Keratinocyte (primary cell): ENCODE data around the gene LAD1. TPM values are rescaled to one million over a fixed set of nuclear protein-coding genes. Genes with fewer than 3 reads are reported as not detected.

Experiments
- DNase-seq: peaks from one replicate; pipeline ENCODE4 v3.0.0-alpha.2; 2011; ENCODE audit warnings: low read depth, missing footprints, low spot score
- FAIRE-seq: peaks from 2 replicates; lab custom pipeline; 2011; peaks lifted over from hg19 to GRCh38; lab: Jason Lieb, UNC
- H2AFZ ChIP-seq: 2 replicates; pipeline ENCODE4 v1.6.0; 2012; ENCODE audit warnings: low read length, control low read depth, inconsistent platforms; ENCODE audit not compliant: control insufficient read depth
- H3K27ac ChIP-seq: 2 replicates; pipeline ENCODE4 v1.5.1; 2011; ENCODE audit warnings: low read length; ENCODE audit not compliant: control insufficient read depth, insufficient read depth
- H3K27me3 ChIP-seq: 3 replicates; pipeline ENCODE4 v1.6.0; 2011; ENCODE audit warnings: low read length; ENCODE audit not compliant: control insufficient read depth, insufficient read depth; ENCODE audit errors: extremely low read depth
- H3K36me3 ChIP-seq, 2 experiments: 2 replicates in 1 of 2; 3 replicates in 1 of 2; pipeline ENCODE4 v1.5.1; 2011; ENCODE audit warnings: low read length in 2 of 2, mild to moderate bottlenecking in 1 of 2; ENCODE audit not compliant: control insufficient read depth in 2 of 2, insufficient read depth in 2 of 2; ENCODE audit errors: extremely low read depth in 1 of 2
- H3K4me1 ChIP-seq: 3 replicates; pipeline ENCODE4 v1.5.1; 2011; ENCODE audit warnings: low read length; ENCODE audit not compliant: control insufficient read depth, insufficient read depth; ENCODE audit errors: extremely low read depth
- H3K4me2 ChIP-seq: 3 replicates; pipeline ENCODE4 v1.6.0; 2011; ENCODE audit warnings: low read depth, low read length; ENCODE audit not compliant: control insufficient read depth, insufficient read depth; ENCODE audit errors: extremely low read depth
- H3K4me3 ChIP-seq, 3 experiments: fragments of 200-600 bp in 1 of 3; sonication (generic) in 1 of 3; 2 replicates in 2 of 3; 3 replicates in 1 of 3; pipeline ENCODE4 v1.5.1; 2011 to 2016; ENCODE audit warnings: low read length in 3 of 3, mild to moderate bottlenecking in 3 of 3, control low read depth in 2 of 3, inconsistent platforms in 1 of 3, low read depth in 1 of 3, mixed read lengths in 1 of 3, mixed run types in 1 of 3, moderate library complexity in 1 of 3; ENCODE audit not compliant: control insufficient read depth in 2 of 3, insufficient read depth in 2 of 3; ENCODE audit errors: extremely low read depth in 1 of 3
- H3K79me2 ChIP-seq: 2 replicates; pipeline ENCODE4 v1.6.0; 2012; ENCODE audit warnings: low read length; ENCODE audit not compliant: control insufficient read depth, insufficient read depth
- H3K9ac ChIP-seq: 3 replicates; pipeline ENCODE4 v1.6.0; 2011; ENCODE audit warnings: low read length; ENCODE audit not compliant: control insufficient read depth, insufficient read depth; ENCODE audit errors: extremely low read depth
- H3K9me1 ChIP-seq: 3 replicates; pipeline ENCODE4 v1.6.0; 2011; ENCODE audit warnings: low read length; ENCODE audit not compliant: control insufficient read depth, insufficient read depth; ENCODE audit errors: extremely low read depth
- H3K9me3 ChIP-seq: 2 replicates; pipeline ENCODE4 v1.5.1; 2012; ENCODE audit warnings: low read depth, low read length; ENCODE audit not compliant: control insufficient read depth
- H4K20me1 ChIP-seq: 3 replicates; pipeline ENCODE4 v1.6.0; 2011; ENCODE audit warnings: low read length; ENCODE audit not compliant: control insufficient read depth, insufficient read depth; ENCODE audit errors: extremely low read depth
- EZH2 ChIP-seq: IDR thresholded peaks from one replicate; pipeline ENCODE4 v1.6.1; 2012; ENCODE audit warnings: inconsistent platforms, mild to moderate bottlenecking, low read length, moderate library complexity
- dilution Hi-C: fragments of 300-500 bp; cut with MboI; formaldehyde crosslinking; loops from one replicate; pipeline ENCODE4 v1.7.0; 2020; ENCODE audit warnings: low sequenced_read_pairs; ENCODE audit not compliant: extremely low pct_ligation_motif_present
- polyA plus RNA-seq, 5 experiments: library from polyadenylated mRNA; depleted of rRNA in 3 of 5; stranded (reverse) in 3 of 5; stranded (forward) in 1 of 5; unstranded in 1 of 5; fragments of >200 nt; gene quantifications; 1 replicate in 1 of 5; 2 replicates in 3 of 5; 3 replicates in 1 of 5; pipeline versions ENCODE4 v1.2.1 to v1.2.3, GENCODE V29; 2011 to 2012; ENCODE audit warnings: missing spikeins in 2 of 5, low read depth in 1 of 5, low replicate concordance in 1 of 5
- TF ChIP-seq, protein P1 (sequence below), 3 experiments: IDR thresholded peaks in 1 of 3; conservative IDR thresholded peaks in 1 of 3; optimal IDR thresholded peaks in 1 of 3; 2 replicates in 2 of 3; 3 replicates in 1 of 3; pipeline versions ENCODE3 to v1.5.1; 2011; ENCODE audit warnings: low read length in 3 of 3, mild to moderate bottlenecking in 3 of 3, moderate library complexity in 2 of 3, control low read depth in 1 of 3, inconsistent platforms in 1 of 3; ENCODE audit not compliant: insufficient read depth in 2 of 3; ENCODE audit errors: extremely low read depth in 1 of 3

Gene LAD1
- polyA plus RNA-seq, 1 donor (not counting 4 experiments of a cell fraction or from before 2014, with no cell fraction given), result 82.9 TPM

GRCh38 chr1:201395936-201396335 is 3.2 kb downstream of the LAD1 start:
- Histone ChIP-seq H3K4me2 (peak overlapping the region; percentile 92), H3K4me3 (peak overlapping the region; percentile 82 to 97 (median 92)), H3K27ac (peak overlapping the region; percentile 90), H3K27me3 (no peaks in the 10 kb centered on the region), H3K9ac (peak overlapping the region; percentile 96), H3K9me1 (peaks cover 12% of the 10 kb centered on the region), H3K9me3 (no peaks in the 10 kb centered on the region), H2AFZ (no peak overlapping the region), H4K20me1 (peaks cover 19% of the 10 kb centered on the region), H3K36me3 (peaks cover 15 to 35% of the 10 kb centered on the region in 2 experiments), H3K79me2 (peaks cover 84% of the 10 kb centered on the region), H3K4me1 (peaks cover 65% of the 10 kb centered on the region)
- dilution Hi-C loops, result no loop called here
- TF ChIP-seq, protein P1, sequence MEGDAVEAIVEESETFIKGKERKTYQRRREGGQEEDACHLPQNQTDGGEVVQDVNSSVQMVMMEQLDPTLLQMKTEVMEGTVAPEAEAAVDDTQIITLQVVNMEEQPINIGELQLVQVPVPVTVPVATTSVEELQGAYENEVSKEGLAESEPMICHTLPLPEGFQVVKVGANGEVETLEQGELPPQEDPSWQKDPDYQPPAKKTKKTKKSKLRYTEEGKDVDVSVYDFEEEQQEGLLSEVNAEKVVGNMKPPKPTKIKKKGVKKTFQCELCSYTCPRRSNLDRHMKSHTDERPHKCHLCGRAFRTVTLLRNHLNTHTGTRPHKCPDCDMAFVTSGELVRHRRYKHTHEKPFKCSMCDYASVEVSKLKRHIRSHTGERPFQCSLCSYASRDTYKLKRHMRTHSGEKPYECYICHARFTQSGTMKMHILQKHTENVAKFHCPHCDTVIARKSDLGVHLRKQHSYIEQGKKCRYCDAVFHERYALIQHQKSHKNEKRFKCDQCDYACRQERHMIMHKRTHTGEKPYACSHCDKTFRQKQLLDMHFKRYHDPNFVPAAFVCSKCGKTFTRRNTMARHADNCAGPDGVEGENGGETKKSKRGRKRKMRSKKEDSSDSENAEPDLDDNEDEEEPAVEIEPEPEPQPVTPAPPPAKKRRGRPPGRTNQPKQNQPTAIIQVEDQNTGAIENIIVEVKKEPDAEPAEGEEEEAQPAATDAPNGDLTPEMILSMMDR (optimal IDR thresholded peaks at IDR 0.05 in 1 of 3, IDR thresholded peaks at IDR 0.05 in 1 of 3, conservative IDR thresholded peaks at IDR 0.05 in 1 of 3; ENCODE audit: extremely low read depth in 1 of 3, insufficient read depth in 2 of 3, low read length in 3 of 3), result no peak
- TF ChIP-seq EZH2, result no peak
- DNase-seq (no peak), FAIRE-seq (no peak)

DNA sequence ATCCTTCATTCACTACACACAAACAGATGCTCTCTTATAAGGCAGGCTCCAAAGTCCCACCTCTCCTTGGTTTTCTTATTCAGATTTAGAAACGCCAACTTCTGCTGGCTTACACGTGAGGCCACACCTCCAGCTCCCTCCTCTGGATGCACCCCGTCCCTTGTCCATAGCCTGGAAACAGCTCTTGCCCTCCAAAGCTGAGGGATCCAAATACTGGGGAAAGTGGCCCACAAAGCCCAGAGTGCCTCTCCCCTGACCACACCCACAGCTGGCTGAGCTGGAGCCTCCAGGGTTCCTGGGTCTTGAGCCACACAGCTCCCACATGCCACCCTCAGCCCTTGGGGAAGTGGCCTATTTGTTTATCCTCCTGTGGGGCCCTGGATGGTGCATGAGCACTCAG is 4.5 kb downstream of the LAD1 start:
- Histone ChIP-seq H3K36me3 (peaks cover 18 to 38% of the 10 kb centered on the region in 2 experiments), H3K9me1 (peaks cover 12% of the 10 kb centered on the region), H3K27ac (no peak overlapping the region), H3K4me2 (peak overlapping the region; percentile 92), H3K79me2 (peaks cover 94% of the 10 kb centered on the region), H3K4me3 (peak overlapping the region in 1 of 3 experiments; percentile 5), H4K20me1 (peaks cover 22% of the 10 kb centered on the region), H3K9me3 (no peaks in the 10 kb centered on the region), H3K9ac (no peak overlapping the region), H3K27me3 (no peaks in the 10 kb centered on the region), H2AFZ (no peak overlapping the region), H3K4me1 (peaks cover 56% of the 10 kb centered on the region)
- DNase-seq, result no peak
- dilution Hi-C loops, result no loop called here
- no peak for TF ChIP-seq EZH2
- TF ChIP-seq, protein P1 (optimal IDR thresholded peaks at IDR 0.05 in 1 of 3, IDR thresholded peaks at IDR 0.05 in 1 of 3, conservative IDR thresholded peaks at IDR 0.05 in 1 of 3; ENCODE audit: extremely low read depth in 1 of 3, insufficient read depth in 2 of 3, low read length in 3 of 3), result no peak
- FAIRE-seq, result peak; percentile 48
